Large intestine (tissue), 3 donors: Measurements from ENCODE around the gene NRG3. TPM values are rescaled to one million over a fixed set of nuclear protein-coding genes. Genes with fewer than 3 reads are reported as not detected.

Experiments used
- DNase-seq, 2 donors: peaks; one replicate each; pipeline versions ENCODE4 v3.0.0 to v3.0.0-alpha.2; 2013
- H3K27ac ChIP-seq: one replicate; pipeline ENCODE4 v1.5.1; 2013; ENCODE audit warnings: low read length
- H3K27me3 ChIP-seq: 2 replicates; pipeline ENCODE4 v1.6.1; 2013; ENCODE audit warnings: low read length; ENCODE audit not compliant: control insufficient read depth, insufficient read depth
- H3K36me3 ChIP-seq: 2 replicates; pipeline ENCODE4 v1.6.1; 2013; ENCODE audit warnings: low read length; ENCODE audit not compliant: control insufficient read depth, insufficient read depth
- H3K4me1 ChIP-seq: one replicate; pipeline ENCODE4 v1.6.1; 2013; ENCODE audit warnings: low read length; ENCODE audit not compliant: control insufficient read depth, insufficient read depth
- H3K4me3 ChIP-seq: one replicate; pipeline ENCODE4 v1.5.1; 2013; ENCODE audit warnings: low read length
- H3K9me3 ChIP-seq: one replicate; pipeline ENCODE4 v1.6.1; 2013; ENCODE audit warnings: mild to moderate bottlenecking, low read depth, low read length, moderate library complexity; ENCODE audit not compliant: control insufficient read depth
- whole genome bisulfite sequencing: methylation state at CpG from one replicate; pipeline ENCODE4 v1.1.5; 2013; ENCODE audit warnings: low lambda C conversion rate; ENCODE audit not compliant: insufficient coverage; 5-methylcytosine and 5-hydroxymethylcytosine counted together
- polyA plus RNA-seq: library from polyadenylated mRNA; unstranded; fragments of 120-200 nt; gene quantifications from one replicate; pipeline ENCODE4 v1.2.1, GENCODE V29; 2013

Gene NRG3
- polyA plus RNA-seq, 1 donor = 0.96 TPM

DNA sequence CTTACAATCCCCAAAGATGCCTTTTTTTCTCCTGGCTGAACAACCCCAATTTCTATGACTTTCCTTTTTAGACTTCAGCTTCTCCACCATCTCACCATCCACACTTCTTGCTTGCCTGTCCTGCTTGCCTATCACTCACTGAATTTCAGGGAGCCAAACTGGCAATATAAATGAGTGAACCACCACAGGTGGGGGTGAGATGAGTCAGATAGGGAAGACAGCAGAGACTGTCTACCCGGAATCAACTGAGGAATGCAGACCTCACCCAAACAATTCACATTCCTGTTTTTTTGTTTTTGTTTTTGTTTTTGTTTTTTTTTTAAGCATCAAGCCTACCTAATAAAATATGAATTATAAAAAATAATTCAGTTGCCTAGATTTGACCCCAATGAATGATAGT is 273.8 kb downstream of the NRG3 start:
- DNase-seq = no peak
- WGBS = 60% methylated on average over 1 of the region's 1 CpG
- no peak overlapping the region for H3K4me3 ChIP-seq
- H3K9me3 ChIP-seq = no peaks in the 10 kb centered on the region
- H3K27me3 ChIP-seq = no peaks in the 10 kb centered on the region
- H3K27ac ChIP-seq = no peak overlapping the region
- H3K4me1 ChIP-seq = no peaks in the 10 kb centered on the region
- H3K36me3 ChIP-seq = no peaks in the 10 kb centered on the region

DNA sequence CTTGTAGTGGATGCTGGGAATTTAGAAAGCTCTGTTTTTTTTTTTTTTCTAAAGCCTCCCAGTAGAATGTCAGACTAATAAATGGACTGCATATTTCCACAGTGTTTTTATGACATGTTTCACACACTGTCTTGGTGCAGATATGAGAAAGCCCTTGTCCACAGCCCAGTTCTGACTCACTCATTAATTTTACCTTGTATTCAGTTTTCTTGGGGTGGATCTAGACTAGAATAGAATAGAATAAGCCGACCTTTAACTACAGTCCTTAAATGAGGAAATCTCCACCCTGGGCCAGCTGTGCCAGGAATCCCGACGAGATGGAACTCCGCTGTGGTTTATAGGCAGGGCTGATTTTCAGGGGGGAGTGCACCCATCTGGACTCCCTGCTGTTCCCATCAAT is 274.7 kb downstream of the NRG3 start:
- DNase-seq = no peak
- Histone ChIP-seq H3K27ac (no peak overlapping the region), H3K36me3 (no peaks in the 10 kb centered on the region), H3K4me1 (no peaks in the 10 kb centered on the region), H3K27me3 (no peaks in the 10 kb centered on the region), H3K4me3 (no peak overlapping the region), H3K9me3 (no peaks in the 10 kb centered on the region)
- no CpG with 5 or more reads among the region's 4 CpGs for WGBS

DNA sequence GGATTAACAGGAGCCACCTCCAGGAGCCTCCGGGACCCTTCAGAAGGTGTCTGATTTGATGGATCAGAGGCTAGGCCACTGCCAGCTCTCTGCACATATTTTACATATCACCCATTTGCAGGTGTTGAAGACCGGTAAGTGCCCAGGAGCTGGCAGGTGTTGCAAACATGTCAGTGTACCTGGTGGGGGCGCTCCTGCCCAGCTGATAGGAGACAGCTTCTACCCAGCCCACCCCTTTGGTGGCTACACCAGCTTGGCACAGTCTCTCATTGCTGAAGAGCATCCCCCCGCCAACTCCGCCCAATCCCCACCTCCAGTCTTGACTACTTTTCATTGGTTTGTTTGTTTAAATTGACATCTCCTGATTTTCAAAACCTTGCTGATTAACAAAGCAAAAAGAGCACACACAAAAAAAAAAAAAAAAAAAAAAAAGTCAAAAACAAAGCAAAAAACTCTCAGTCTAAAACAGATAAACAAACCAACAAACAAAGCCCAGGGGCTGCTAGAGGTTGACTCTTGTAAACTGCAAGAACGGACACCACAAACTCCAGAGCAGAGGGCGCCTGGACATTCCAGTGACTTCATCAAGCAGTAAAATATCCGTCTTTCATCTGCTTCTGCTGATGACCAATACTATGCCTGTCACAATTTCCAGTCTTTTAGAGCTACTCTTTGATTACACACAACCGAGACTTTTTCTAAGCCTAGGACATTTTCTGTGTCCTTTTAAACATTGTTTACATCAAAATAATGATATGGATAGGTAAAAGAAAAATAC is 275.3 kb downstream of the NRG3 start:
- no peak overlapping the region for H3K27ac ChIP-seq
- H3K4me3 ChIP-seq = no peak overlapping the region
- no peak for DNase-seq
- H3K9me3 ChIP-seq = no peaks in the 10 kb centered on the region
- H3K27me3 ChIP-seq = no peaks in the 10 kb centered on the region
- no peaks in the 10 kb centered on the region for H3K4me1 ChIP-seq
- WGBS = 60% methylated on average over 1 of the region's 9 CpGs
- H3K36me3 ChIP-seq = no peaks in the 10 kb centered on the region

DNA sequence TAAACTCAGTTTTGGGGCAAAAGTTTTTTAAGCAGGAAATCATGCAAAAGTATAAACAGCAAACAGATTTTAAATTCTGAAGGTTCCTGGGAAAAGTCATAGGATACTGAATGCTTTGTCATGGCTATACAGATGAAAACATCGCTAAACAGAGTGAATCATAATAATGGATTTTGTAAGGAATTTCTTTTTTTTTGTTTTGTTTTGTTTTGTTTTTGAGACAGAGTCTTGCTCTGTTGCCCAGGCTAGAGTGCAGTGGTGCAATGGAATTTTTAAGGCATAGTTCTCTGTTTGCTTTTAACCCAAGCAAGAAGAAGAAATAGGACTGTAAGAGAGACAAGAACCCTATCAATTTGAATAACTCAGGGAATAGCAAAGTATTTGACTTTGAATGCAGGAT is 285.3 kb downstream of the NRG3 start:
- no peaks in the 10 kb centered on the region for H3K27me3 ChIP-seq
- H3K9me3 ChIP-seq = no peaks in the 10 kb centered on the region
- no peak overlapping the region for H3K4me3 ChIP-seq
- no peak for DNase-seq
- H3K27ac ChIP-seq = no peak overlapping the region
- no peaks in the 10 kb centered on the region for H3K36me3 ChIP-seq
- H3K4me1 ChIP-seq = no peaks in the 10 kb centered on the region
- 100% methylated on average over 1 of the region's 1 CpG for WGBS

DNA sequence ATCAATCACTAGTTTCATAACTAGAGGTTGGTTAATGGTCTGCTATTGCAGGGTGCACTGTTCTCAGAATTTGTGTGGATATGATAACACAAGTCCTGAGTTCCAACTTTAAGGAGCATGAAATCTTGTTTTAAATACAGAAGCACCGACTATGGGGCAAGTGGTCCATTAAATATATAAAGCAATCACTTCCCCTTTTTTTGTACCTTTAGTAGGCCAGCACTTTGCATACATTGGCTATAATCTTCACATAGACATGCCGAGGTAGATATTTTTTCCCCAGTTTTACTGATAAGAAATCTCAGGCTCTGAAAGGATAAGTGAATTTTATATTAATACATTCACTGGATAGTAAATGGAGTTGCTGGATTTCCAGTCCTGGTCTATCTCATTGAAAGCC is 286.3 kb downstream of the NRG3 start:
- 100% methylated on average over 1 of the region's 2 CpGs for WGBS

DNA sequence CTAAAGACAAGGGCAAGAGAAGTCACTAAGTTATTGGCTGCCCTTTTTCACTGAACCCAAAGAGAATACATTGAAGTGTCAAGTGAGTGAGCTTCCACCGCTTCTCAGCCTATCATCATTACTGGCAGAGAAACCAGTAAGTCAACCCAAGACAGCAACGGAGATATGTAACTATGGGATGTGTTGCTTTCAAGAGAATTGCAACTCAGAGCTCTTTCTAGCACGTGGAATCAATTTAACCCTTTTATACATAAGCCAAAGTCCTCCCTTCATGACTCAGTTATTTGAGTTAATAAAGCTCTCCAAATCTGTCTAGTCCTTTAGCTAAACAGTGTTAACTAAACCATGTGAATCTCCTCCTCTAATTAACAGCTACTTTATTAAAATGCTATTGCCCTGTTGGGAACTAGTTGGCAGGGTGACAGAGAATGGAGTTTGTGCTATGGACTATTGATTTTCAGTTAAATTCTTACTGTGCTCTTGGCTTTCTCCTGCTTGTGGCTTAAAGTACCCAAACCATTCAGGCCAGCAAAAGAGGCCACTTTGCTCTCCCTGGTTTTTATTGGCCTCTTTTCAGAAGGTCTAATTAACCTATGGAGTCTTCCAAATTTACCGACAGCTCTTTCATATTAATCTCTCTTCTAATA is 287.7 kb downstream of the NRG3 start:
- no peaks in the 10 kb centered on the region for H3K27me3 ChIP-seq
- no peaks in the 10 kb centered on the region for H3K4me1 ChIP-seq
- no peak for DNase-seq
- WGBS = 100% methylated on average over 1 of the region's 4 CpGs
- H3K9me3 ChIP-seq = no peaks in the 10 kb centered on the region
- no peak overlapping the region for H3K4me3 ChIP-seq
- H3K27ac ChIP-seq = no peak overlapping the region
- no peaks in the 10 kb centered on the region for H3K36me3 ChIP-seq

More for the DNA sequence above, 286.3 kb downstream of the NRG3 start:
- Histone ChIP-seq H3K27me3 (no peaks in the 10 kb centered on the region), H3K36me3 (no peaks in the 10 kb centered on the region), H3K4me3 (no peak overlapping the region), H3K4me1 (no peaks in the 10 kb centered on the region), H3K27ac (no peak overlapping the region), H3K9me3 (no peaks in the 10 kb centered on the region)
- no peak for DNase-seq

DNA sequence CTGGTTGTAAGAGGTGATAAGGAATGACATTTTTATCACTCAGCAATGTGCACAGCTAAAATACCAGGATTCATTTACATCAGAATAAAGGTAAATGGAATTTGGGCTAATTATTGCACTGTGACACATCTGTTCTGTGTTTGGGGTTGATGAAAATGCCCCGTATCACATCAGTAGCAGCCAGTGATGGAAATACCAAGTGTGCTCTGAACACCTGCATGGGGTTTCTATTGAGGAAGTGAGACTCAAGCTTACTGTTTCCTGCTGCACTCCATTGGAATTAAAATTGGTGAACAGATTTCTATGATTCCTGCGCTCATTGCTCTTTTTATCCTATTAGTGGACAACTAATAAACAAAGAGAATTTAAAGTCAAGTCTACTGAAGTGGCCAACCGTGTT is 296.9 kb downstream of the NRG3 start:
- Histone ChIP-seq H3K27me3 (no peaks in the 10 kb centered on the region), H3K4me1 (no peaks in the 10 kb centered on the region), H3K27ac (no peak overlapping the region), H3K9me3 (no peaks in the 10 kb centered on the region), H3K36me3 (no peaks in the 10 kb centered on the region), H3K4me3 (no peak overlapping the region)
- no CpG with 5 or more reads among the region's 3 CpGs for WGBS
- DNase-seq = no peak

DNA sequence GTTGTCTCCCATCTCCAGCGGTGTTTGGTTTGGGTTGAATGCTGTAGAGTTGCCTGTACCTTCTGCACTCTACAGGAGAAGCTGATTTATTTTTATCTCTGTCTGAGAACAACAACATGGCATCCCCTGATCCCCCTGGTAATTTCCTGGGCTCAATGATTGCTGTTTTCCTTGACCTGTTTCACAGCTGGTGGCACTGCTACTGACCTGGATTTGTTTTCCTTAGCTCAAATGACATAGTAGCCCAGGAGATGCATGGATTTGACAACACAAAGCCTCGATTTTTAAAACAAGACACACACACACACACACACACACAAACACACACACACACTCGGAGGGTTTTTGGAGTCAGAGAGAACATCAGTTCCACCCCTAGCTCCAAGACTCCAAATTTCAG is 301.6 kb downstream of the NRG3 start:
- Histone ChIP-seq H3K9me3 (no peaks in the 10 kb centered on the region), H3K27ac (no peak overlapping the region), H3K4me1 (no peaks in the 10 kb centered on the region), H3K27me3 (no peaks in the 10 kb centered on the region), H3K36me3 (no peaks in the 10 kb centered on the region), H3K4me3 (no peak overlapping the region)
- WGBS = no CpG with 5 or more reads among the region's 3 CpGs
- DNase-seq = no peak

DNA sequence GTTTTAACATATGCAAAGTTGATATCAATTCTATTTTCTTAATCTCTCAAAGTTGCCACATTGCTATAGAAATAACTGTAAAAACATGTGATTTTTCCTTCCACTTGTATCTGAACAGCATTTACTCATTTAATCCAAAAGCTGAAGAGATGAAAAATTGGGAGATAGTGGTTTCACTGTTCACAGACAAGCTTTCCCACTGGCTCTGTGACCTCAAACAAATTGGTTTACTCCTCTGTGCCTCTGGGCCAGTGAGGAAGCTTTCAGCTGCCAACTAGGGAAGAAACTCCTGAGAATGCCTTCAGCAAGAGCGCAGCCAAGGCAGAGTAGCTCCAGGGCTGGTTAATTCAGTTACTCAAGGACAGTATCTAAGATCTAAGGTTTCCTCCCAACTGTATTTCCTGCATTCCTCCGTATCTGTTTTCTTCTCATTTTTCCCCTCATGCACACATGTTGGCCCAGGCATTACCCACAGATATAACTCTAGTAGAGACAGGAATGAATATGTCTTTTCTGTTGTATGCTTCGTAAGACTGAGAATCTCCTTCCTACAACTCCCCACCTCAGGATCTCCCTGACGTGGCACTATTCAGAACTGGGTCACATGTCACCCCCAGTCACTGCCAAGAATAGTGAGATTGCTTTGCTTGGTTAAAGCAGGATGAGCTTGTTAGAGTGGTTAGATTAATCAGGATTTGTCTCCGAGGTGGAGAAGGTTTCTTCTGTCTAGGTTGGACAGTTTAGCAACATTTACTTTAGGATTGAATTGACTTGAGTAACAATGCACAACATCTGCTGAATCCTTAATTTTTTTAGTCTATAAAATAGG is 315.7 kb downstream of the NRG3 start:
- no CpG with 5 or more reads among the region's 5 CpGs for WGBS
- no peaks in the 10 kb centered on the region for H3K9me3 ChIP-seq
- no peak for DNase-seq
- H3K36me3 ChIP-seq = no peaks in the 10 kb centered on the region
- H3K4me1 ChIP-seq = no peaks in the 10 kb centered on the region
- H3K27ac ChIP-seq = no peak overlapping the region
- H3K27me3 ChIP-seq = no peaks in the 10 kb centered on the region
- H3K4me3 ChIP-seq = no peak overlapping the region

DNA sequence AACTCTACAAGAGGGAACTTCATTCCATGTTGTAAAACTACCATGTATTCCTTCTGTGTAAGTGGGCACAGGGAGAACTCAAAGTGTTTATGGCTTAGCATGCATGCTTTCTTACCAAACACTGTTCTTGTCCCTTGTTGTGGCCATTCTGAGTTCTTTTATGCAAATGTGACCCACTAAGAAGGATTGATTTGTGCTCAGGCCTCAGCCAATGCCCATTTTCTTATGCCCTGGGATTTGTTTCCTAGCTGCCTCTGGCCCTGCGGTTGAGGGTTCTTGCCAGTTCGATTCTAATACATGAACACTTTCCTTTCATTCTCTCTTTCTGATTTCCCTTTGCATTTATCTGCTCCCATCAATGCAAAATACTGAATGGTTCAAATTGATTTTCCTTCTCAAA is 316.7 kb downstream of the NRG3 start:
- Histone ChIP-seq H3K4me3 (no peak overlapping the region), H3K4me1 (no peaks in the 10 kb centered on the region), H3K9me3 (no peaks in the 10 kb centered on the region), H3K36me3 (no peaks in the 10 kb centered on the region), H3K27ac (no peak overlapping the region), H3K27me3 (no peaks in the 10 kb centered on the region)
- DNase-seq = no peak
- 94% methylated on average over 2 of the region's 2 CpGs for WGBS
